K562 (cell line): ENCODE measurements around the gene HNRNPA2B1. TPM values are rescaled to one million over a fixed set of nuclear protein-coding genes. Genes with fewer than 3 reads are reported as not detected.

ENCODE experiments used
- ATF2 ChIP-seq: sonication (generic); formaldehyde crosslinking; IDR thresholded peaks from 2 replicates; pipeline ENCODE4 v1.8.1; 2022; ENCODE audit warnings: missing genetic modification reagents
- C11orf30 ChIP-seq: fragments of 450-650 bp; IDR thresholded peaks from 2 replicates; pipeline ENCODE4 v1.6.1; 2016; ENCODE audit warnings: low read depth, mild to moderate bottlenecking
- CTBP1 ChIP-seq: fragments of 450-650 bp; IDR thresholded peaks from 2 replicates; pipeline ENCODE4 v1.6.1; 2016; ENCODE audit warnings: borderline replicate concordance
- DPF2 ChIP-seq: fragments of 450-650 bp; IDR thresholded peaks from 2 replicates; pipeline ENCODE4 v1.6.1; 2016
- FOXM1 ChIP-seq, 2 experiments: fragments of 450-650 bp in 1 of 2; sonication (generic) in 1 of 2; formaldehyde crosslinking in 1 of 2; IDR thresholded peaks; 2 replicates each; pipeline versions ENCODE4 v1.6.1 to v1.9.0; 2017 to 2022; ENCODE audit warnings: low read depth in 2 of 2, mild to moderate bottlenecking in 2 of 2, missing genetic modification reagents in 1 of 2, moderate library complexity in 1 of 2
- FUS ChIP-seq: fragments of 200-400 bp; formaldehyde crosslinking; optimal IDR thresholded peaks from 2 replicates; pipeline ENCODE3; 2017; ENCODE audit warnings: low read depth, low read length
- HLTF ChIP-seq: fragments of 450-650 bp; IDR thresholded peaks from 2 replicates; pipeline ENCODE4 v1.6.1; 2016
- HMG20A ChIP-seq: fragments of 450-650 bp; formaldehyde crosslinking; conservative IDR thresholded peaks from 2 replicates; pipeline ENCODE4 v1.4.0; 2020; ENCODE audit warnings: mild to moderate bottlenecking, mixed read lengths
- KLF6 ChIP-seq: fragments of 250-450 bp; sonication (Bioruptor Pico); IDR thresholded peaks from 2 replicates; pipeline ENCODE4 v1.4.0; 2020; ENCODE audit warnings: mild to moderate bottlenecking, moderate library complexity, borderline replicate concordance
- MAFG ChIP-seq: fragments of 450-650 bp; conservative IDR thresholded peaks from 2 replicates; pipeline ENCODE4 v1.6.1; 2016; ENCODE audit warnings: missing genetic modification characterization, missing compliant biosample characterization
- MAFK ChIP-seq: IDR thresholded peaks from 2 replicates; pipeline ENCODE4 v1.6.1; 2011; ENCODE audit warnings: low read length, improper control_type of control experiment
- NRF1 ChIP-seq, 2 experiments: fragments of 450-650 bp; IDR thresholded peaks in 1 of 2; conservative IDR thresholded peaks in 1 of 2; 2 replicates each; pipeline ENCODE4 v1.6.1; 2014; ENCODE audit warnings: mild to moderate bottlenecking in 2 of 2
- POLR2A ChIP-seq: fragments of 450-650 bp; conservative IDR thresholded peaks from 2 replicates; pipeline ENCODE4 v1.6.1; 2016
- POLR2B ChIP-seq: fragments of 450-650 bp; IDR thresholded peaks from 2 replicates; pipeline ENCODE4 v1.6.1; 2018; ENCODE audit warnings: low read depth; ENCODE audit not compliant: partially characterized antibody
- U2AF1 ChIP-seq: fragments of 200-400 bp; formaldehyde crosslinking; optimal IDR thresholded peaks from 2 replicates; pipeline ENCODE3; 2017; ENCODE audit warnings: mild to moderate bottlenecking, low read depth, low read length, moderate library complexity
- ZNF121 ChIP-seq: sonication (generic); formaldehyde crosslinking; conservative IDR thresholded peaks from 2 replicates; pipeline ENCODE4 v1.8.0; 2022; ENCODE audit warnings: missing genetic modification reagents
- ZNF324 ChIP-seq: fragments of 250-450 bp; sonication (Bioruptor Pico); IDR thresholded peaks from 2 replicates; pipeline ENCODE4 v1.4.0; 2020; ENCODE audit warnings: mild to moderate bottlenecking
- ZNF431 ChIP-seq: sonication (generic); formaldehyde crosslinking; IDR thresholded peaks from 2 replicates; pipeline ENCODE4 v1.8.0; 2022; ENCODE audit warnings: mild to moderate bottlenecking, missing genetic modification reagents
- ZNF583 ChIP-seq: fragments of 250-450 bp; sonication (Bioruptor Pico); IDR thresholded peaks from 2 replicates; pipeline ENCODE4 v1.4.0; 2020
- ZNF589 ChIP-seq: fragments of 200-800 bp; sonication (Bioruptor generic); IDR thresholded peaks from 2 replicates; pipeline ENCODE4 v1.6.1; 2016; ENCODE audit warnings: low read depth, missing genetic modification characterization, missing compliant biosample characterization
- polyA plus RNA-seq, 8 experiments: library from polyadenylated mRNA; depleted of rRNA in 4 of 8; stranded (reverse) in 5 of 8; unstranded in 3 of 8; fragments of >200 nt; fragmentation: Nextera tagmentation in 2 of 8; fragmentation: Illumina TruSeq in 1 of 8; extraction: Ambion mirVana in 2 of 8; extraction: Trizol in 1 of 8; gene quantifications; 2 replicates each; pipeline versions ENCODE4 v1.2.1 to v1.2.3, GENCODE V29; 2011 to 2014; ENCODE audit warnings: inconsistent platforms in 1 of 8, missing spikeins in 1 of 8
- total RNA-seq, 7 experiments: library from RNA; depleted of rRNA in 6 of 7; stranded (reverse); fragments of >200 nt in 6 of 7; fragmentation: Illumina TruSeq in 2 of 7; extraction: Trizol in 2 of 7; gene quantifications; 2 replicates each; pipeline versions ENCODE4 v1.2.1 to v1.2.3, GENCODE V29; 2011 to 2021; ENCODE audit warnings: low replicate concordance in 1 of 7
- TF ChIP-seq, protein P1 (sequence below), 2 experiments: fragments of 200-800 bp in 1 of 2; sonication (Bioruptor generic) in 1 of 2; sonication (generic) in 1 of 2; formaldehyde crosslinking in 1 of 2; IDR thresholded peaks in 1 of 2; conservative IDR thresholded peaks in 1 of 2; 2 replicates each; pipeline versions ENCODE4 v1.5.0 to v1.6.1; 2016 to 2020; ENCODE audit warnings: missing compliant biosample characterization in 1 of 2, missing genetic modification characterization in 1 of 2, missing genetic modification reagents in 1 of 2
- TF ChIP-seq, protein P2 (sequence below): sonication (generic); formaldehyde crosslinking; IDR thresholded peaks from 2 replicates; pipeline ENCODE4 v1.8.0; 2022; ENCODE audit warnings: mild to moderate bottlenecking, missing genetic modification reagents, borderline replicate concordance
- TF ChIP-seq, protein P3 (sequence below): fragments of 200-400 bp; formaldehyde crosslinking; IDR thresholded peaks from 2 replicates; pipeline ENCODE4 v1.6.1; 2017; ENCODE audit warnings: mild to moderate bottlenecking, low read depth, low read length, moderate library complexity

Gene HNRNPA2B1
- total and polyA plus RNA-seq, 9 of the 15 experiments (the other 6 are each of a cell fraction or from before 2014, with no cell fraction given): 630 to 1,989 (median 865) TPM

DNA sequence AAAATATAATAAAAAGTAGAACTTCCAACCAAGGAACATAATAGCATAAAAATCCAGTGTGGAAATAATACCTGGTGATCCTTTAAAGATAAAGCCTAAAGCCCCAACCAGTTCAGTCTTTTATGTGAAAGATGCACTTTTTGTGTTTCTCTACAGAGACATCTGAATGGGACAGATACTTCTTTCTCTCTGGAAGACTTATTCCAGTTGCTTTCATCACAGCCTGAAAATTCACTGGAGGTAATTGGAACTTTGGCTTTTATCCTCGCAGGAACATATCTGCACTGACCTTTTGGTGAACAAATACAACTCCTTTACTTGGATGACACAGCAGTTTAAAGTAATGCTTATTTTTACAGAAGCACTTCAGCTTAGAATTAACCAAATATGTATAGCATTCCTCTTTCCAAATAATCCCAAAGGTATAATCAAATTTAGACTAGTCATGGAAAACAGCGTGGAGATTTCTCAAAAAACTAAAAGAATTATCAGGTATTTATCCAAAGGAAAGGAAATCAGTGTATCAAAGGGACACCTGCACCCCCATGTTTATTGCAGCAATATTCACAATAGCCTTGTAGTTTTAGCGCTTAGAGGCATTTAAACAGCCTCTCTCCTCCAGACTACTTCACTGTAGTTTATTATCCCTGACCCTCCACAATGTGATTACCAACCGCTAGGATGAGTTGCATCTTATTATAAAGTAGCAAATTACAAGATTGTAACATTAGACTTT is 16.8 kb downstream of the HNRNPA2B1 start (continued):
- TF ChIP-seq, protein P1, sequence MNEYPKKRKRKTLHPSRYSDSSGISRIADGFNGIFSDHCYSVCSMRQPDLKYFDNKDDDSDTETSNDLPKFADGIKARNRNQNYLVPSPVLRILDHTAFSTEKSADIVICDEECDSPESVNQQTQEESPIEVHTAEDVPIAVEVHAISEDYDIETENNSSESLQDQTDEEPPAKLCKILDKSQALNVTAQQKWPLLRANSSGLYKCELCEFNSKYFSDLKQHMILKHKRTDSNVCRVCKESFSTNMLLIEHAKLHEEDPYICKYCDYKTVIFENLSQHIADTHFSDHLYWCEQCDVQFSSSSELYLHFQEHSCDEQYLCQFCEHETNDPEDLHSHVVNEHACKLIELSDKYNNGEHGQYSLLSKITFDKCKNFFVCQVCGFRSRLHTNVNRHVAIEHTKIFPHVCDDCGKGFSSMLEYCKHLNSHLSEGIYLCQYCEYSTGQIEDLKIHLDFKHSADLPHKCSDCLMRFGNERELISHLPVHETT (CRISPR knock-in tag; conservative IDR thresholded peaks at IDR 0.05 in 1 of 2, IDR thresholded peaks at IDR 0.05 in 1 of 2): no peak
- TF ChIP-seq DPF2 (peak; percentile 45; the same call in 1 of the 2 replicates), ATF2 (no peak), ZNF324 (CRISPR knock-in tag) (no peak), U2AF1 (no peak), POLR2B (peak; percentile 13), FOXM1 (IDR thresholded peaks at IDR 0.05; ENCODE audit: low read depth) (no peak), FOXM1 (CRISPR knock-in tag; IDR thresholded peaks at IDR 0.05; ENCODE audit: low read depth) (no peak), KLF6 (CRISPR knock-in tag) (no peak), HMG20A (CRISPR knock-in tag) (no peak), ZNF431 (CRISPR knock-in tag) (no peak), FUS (no peak), CTBP1 (no peak), MAFK (peak; percentile 79), HLTF (no peak), POLR2A (no peak), MAFG (peak; percentile 94), ZNF589 (CRISPR knock-in tag) (no peak), ZNF583 (CRISPR knock-in tag) (no peak), ZNF121 (CRISPR knock-in tag) (no peak), NRF1 (conservative IDR thresholded peaks at IDR 0.05 in 1 of 2, IDR thresholded peaks at IDR 0.05 in 1 of 2) (no peak), C11orf30 (peak; percentile 90)
- TF ChIP-seq, protein P2, sequence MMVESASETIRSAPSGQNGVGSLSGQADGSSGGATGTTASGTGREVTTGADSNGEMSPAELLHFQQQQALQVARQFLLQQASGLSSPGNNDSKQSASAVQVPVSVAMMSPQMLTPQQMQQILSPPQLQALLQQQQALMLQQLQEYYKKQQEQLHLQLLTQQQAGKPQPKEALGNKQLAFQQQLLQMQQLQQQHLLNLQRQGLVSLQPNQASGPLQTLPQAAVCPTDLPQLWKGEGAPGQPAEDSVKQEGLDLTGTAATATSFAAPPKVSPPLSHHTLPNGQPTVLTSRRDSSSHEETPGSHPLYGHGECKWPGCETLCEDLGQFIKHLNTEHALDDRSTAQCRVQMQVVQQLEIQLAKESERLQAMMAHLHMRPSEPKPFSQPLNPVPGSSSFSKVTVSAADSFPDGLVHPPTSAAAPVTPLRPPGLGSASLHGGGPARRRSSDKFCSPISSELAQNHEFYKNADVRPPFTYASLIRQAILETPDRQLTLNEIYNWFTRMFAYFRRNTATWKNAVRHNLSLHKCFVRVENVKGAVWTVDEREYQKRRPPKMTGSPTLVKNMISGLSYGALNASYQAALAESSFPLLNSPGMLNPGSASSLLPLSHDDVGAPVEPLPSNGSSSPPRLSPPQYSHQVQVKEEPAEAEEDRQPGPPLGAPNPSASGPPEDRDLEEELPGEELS (CRISPR knock-in tag): no peak
- TF ChIP-seq, protein P3, sequence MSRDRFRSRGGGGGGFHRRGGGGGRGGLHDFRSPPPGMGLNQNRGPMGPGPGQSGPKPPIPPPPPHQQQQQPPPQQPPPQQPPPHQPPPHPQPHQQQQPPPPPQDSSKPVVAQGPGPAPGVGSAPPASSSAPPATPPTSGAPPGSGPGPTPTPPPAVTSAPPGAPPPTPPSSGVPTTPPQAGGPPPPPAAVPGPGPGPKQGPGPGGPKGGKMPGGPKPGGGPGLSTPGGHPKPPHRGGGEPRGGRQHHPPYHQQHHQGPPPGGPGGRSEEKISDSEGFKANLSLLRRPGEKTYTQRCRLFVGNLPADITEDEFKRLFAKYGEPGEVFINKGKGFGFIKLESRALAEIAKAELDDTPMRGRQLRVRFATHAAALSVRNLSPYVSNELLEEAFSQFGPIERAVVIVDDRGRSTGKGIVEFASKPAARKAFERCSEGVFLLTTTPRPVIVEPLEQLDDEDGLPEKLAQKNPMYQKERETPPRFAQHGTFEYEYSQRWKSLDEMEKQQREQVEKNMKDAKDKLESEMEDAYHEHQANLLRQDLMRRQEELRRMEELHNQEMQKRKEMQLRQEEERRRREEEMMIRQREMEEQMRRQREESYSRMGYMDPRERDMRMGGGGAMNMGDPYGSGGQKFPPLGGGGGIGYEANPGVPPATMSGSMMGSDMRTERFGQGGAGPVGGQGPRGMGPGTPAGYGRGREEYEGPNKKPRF: no peak
